Amygdala (tissue), 56 donors: ENCODE data around the gene PIBF1.
"Not testable (repeated sequence)": the region's sequence is repeated elsewhere in the genome, so short reads cannot be mapped to it uniquely, and the experiment has no call there.

Experiments used
- DNase-seq, 56 donors: peaks; one replicate each; lab custom pipeline; 2025; lab: John Stamatoyannopoulos, UW

The PIBF1 gene

GRCh38 chr13:72781451-72782439 is at the start of gene PIBF1, which contains the start of gene DIS3:
Gene PIBF1, plus strand, starts transcription at chr13:72782133. Its CDS starts 1,337 bp downstream, at chr13:72783470.
Gene DIS3, minus strand, starts transcription at chr13:72781900. Its CDS starts 68 bp downstream, at chr13:72781832.
- peak; percentile 56 to 98 (median 94) for DNase-seq

- DNase-seq: no peak
Observed at GRCh38 chr13:72737033-72737432, 44.9 kb upstream of the PIBF1 start.

GRCh38 chr13:72740015-72740414 is 41.9 kb upstream of the PIBF1 start:
- no peak for DNase-seq

- DNase-seq: no peak
Observed at GRCh38 chr13:72745260-72745659, 36.7 kb upstream of the PIBF1 start.

- DNase-seq: no peak
Observed at GRCh38 chr13:72751220-72751619, 30.7 kb upstream of the PIBF1 start.

- DNase-seq: no peak
Observed at GRCh38 chr13:72754111-72754510, 27.8 kb upstream of the PIBF1 start.

GRCh38 chr13:72757792-72758535 is 24.0 kb upstream of the PIBF1 start:
- DNase-seq: no peak

- DNase-seq: no peak
Observed at GRCh38 chr13:72760189-72760588, 21.7 kb upstream of the PIBF1 start.

GRCh38 chr13:72763411-72763810 is 18.5 kb upstream of the PIBF1 start:
- DNase-seq: no peak

GRCh38 chr13:72774019-72774418 is 7.9 kb upstream of the PIBF1 start:
- DNase-seq: no peak

- DNase-seq: no peak
Observed at GRCh38 chr13:72782717-72783116, 784 bp downstream of the PIBF1 start.

GRCh38 chr13:72784679-72785078 is 2.7 kb downstream of the PIBF1 start:
- not testable (repeated sequence) for DNase-seq

- DNase-seq: no peak
Observed at GRCh38 chr13:72788831-72789230, 6.9 kb downstream of the PIBF1 start.

GRCh38 chr13:72792640-72793039 is 10.7 kb downstream of the PIBF1 start:
- DNase-seq: no peak

- no peak for DNase-seq
Observed at GRCh38 chr13:72798817-72799216, 16.9 kb downstream of the PIBF1 start.

GRCh38 chr13:72804301-72804700 is 22.4 kb downstream of the PIBF1 start:
- DNase-seq: no peak

GRCh38 chr13:72805676-72806346 is 23.9 kb downstream of the PIBF1 start:
- no peak for DNase-seq

- DNase-seq: not testable (repeated sequence)
Observed at GRCh38 chr13:72806514-72806913, 24.6 kb downstream of the PIBF1 start.

GRCh38 chr13:72808917-72809500 is 27.1 kb downstream of the PIBF1 start:
- no peak for DNase-seq

- DNase-seq: no peak
Observed at GRCh38 chr13:72820156-72820897, 38.4 kb downstream of the PIBF1 start.
